HUES64 (cell line): ENCODE results near the gene ETV6.

Experiments used
- H3K27ac ChIP-seq: 2 replicates; pipeline ENCODE4 v1.7.0; 2013; ENCODE audit warnings: low read depth, low read length, inconsistent platforms
- H3K27me3 ChIP-seq: 2 replicates; pipeline ENCODE4 v1.6.1; 2013; ENCODE audit warnings: mild to moderate bottlenecking, low read length; ENCODE audit not compliant: insufficient read depth
- H3K36me3 ChIP-seq: 2 replicates; pipeline ENCODE4 v1.6.1; 2013; ENCODE audit warnings: mild to moderate bottlenecking, low read length; ENCODE audit not compliant: insufficient read depth
- H3K4me1 ChIP-seq: 2 replicates; pipeline ENCODE4 v1.6.1; 2013; ENCODE audit warnings: mild to moderate bottlenecking, low read length, moderate library complexity; ENCODE audit not compliant: insufficient read depth
- H3K4me3 ChIP-seq: 2 replicates; pipeline ENCODE4 v1.5.1; 2013; ENCODE audit warnings: mild to moderate bottlenecking, low read length, moderate library complexity
- H3K9ac ChIP-seq: 2 replicates; pipeline ENCODE4 v1.6.1; 2013; ENCODE audit warnings: mild to moderate bottlenecking, low read depth, low read length
- H3K9me3 ChIP-seq: 2 replicates; pipeline ENCODE4 v1.6.1; 2013; ENCODE audit warnings: low read depth, low read length; ENCODE audit not compliant: insufficient read depth
- WGBS: fragments of 150-250, 120-280 bp; methylation state at CpG from one replicate; pipeline ENCODE4 v1.1.7; 2013; ENCODE audit warnings: missing lambda C conversion rate; 5-methylcytosine and 5-hydroxymethylcytosine counted together

ETV6 gene

DNA sequence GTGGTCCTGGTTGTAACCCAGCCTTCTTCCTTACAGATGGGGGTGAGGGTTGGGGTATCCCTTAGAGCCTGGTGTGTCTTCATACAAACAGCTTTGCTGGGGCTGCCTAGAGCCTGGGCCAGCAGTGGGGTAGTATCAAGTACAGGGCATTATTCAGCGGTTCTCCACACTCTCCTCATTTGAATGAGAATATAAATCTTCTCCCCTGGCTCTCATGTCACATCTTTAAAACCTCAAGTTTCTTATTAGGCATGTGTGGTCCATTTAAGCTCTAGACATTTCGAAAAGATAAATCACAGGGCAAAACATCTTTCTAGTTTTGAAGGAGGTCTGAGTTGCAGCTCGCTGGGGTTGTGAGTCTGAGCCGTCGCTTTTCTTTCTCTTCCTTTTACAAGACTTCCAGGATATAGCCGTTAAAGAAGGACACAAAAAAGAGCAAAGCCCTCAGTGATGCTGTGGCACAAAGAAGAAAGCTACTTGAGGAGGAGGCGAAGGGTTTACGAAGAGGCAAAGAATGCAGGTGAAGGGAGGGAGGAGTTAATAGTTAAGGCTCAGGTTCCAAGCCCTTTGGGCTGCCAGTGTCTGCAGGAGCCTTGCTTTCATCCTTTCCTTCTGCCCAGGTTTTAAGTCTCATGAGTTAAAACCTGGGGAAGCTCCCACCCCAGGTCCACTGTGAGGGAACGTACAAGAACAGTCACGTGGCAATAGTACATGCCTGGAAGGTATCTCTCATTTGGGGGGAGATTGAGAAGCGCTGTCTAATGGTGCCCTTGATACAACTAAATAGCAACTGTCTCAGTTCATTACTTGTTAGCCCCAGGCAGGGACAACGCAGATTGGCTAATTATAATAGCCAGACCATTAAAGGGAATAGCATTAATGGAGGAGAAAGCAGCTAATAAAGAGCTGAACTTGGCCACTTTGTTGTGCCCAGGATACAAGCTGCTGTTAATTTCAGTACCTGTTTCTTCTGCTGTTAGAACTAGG lies 94.2 kb downstream of the ETV6 start:
- Histone ChIP-seq H3K9ac (no peak overlapping the region), H3K27me3 (no peaks in the 10 kb centered on the region), H3K4me1 (peaks cover 38% of the 10 kb centered on the region), H3K4me3 (no peak overlapping the region), H3K9me3 (no peaks in the 10 kb centered on the region), H3K36me3 (no peaks in the 10 kb centered on the region), H3K27ac (peak overlapping the region; percentile 46)
- 39% methylated on average over 12 of the region's 12 CpGs for WGBS

GRCh38 chr12:11744410-11744801 lies 94.9 kb downstream of the ETV6 start:
- Histone ChIP-seq H3K36me3 (no peaks in the 10 kb centered on the region), H3K4me1 (peaks cover 38% of the 10 kb centered on the region), H3K27me3 (no peaks in the 10 kb centered on the region), H3K4me3 (no peak overlapping the region), H3K9me3 (no peaks in the 10 kb centered on the region), H3K27ac (peak overlapping the region; percentile 46; the same call in 1 of the 2 replicates), H3K9ac (no peak overlapping the region)
- WGBS = 51% methylated on average over 3 of the region's 3 CpGs

- no peaks in the 10 kb centered on the region for H3K9me3 ChIP-seq
- no peak overlapping the region for H3K27ac ChIP-seq
- H3K9ac ChIP-seq = no peak overlapping the region
- H3K4me1 ChIP-seq = peaks cover 38% of the 10 kb centered on the region
- H3K4me3 ChIP-seq = no peak overlapping the region
- WGBS = 93% methylated on average over 5 of the region's 6 CpGs
- H3K36me3 ChIP-seq = no peaks in the 10 kb centered on the region
- no peaks in the 10 kb centered on the region for H3K27me3 ChIP-seq
Observed at GRCh38 chr12:11745113-11745512, 95.6 kb downstream of the ETV6 start.

DNA sequence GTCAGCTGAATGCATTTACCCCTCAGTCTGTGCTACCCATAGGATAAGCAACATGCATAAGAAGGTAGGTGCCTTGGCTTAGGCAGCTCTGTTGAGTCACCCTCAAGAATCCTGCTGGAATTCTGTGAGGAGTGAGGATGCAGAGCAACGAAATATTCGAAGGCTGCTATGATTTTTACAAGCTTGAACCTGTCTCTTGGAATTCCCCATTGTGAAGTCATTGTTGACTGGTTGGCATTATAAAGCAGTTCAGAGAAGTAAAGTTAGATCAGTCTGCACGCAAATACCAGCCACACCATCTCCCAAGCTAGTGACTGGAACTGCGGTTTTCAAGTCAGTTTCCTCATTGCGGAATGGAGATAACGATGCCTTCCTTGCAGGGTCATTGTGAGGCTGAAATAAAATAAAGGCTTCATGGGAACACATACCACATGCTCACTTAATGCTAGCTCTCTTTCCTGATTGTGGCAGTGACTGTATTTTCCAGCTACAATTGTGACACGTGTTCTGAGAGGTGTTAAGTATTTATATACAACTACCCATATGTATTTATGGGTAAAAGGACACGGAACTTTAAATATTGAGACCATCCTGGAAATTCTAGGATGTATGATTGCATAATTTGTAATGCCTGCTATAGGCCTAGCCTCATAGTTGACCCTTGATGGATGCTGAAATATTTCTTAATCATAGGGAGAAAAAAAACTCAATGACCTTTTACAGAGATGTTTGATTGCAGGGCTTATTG lies 96.7 kb downstream of the ETV6 start:
- no peak overlapping the region for H3K9ac ChIP-seq
- no peak overlapping the region for H3K27ac ChIP-seq
- H3K27me3 ChIP-seq = no peaks in the 10 kb centered on the region
- H3K36me3 ChIP-seq = no peaks in the 10 kb centered on the region
- H3K4me3 ChIP-seq = no peak overlapping the region
- H3K4me1 ChIP-seq = peaks cover 38% of the 10 kb centered on the region
- no peaks in the 10 kb centered on the region for H3K9me3 ChIP-seq
- 87% methylated on average over 7 of the region's 8 CpGs for WGBS

GRCh38 chr12:11746940-11747716 lies 97.7 kb downstream of the ETV6 start:
- no peak overlapping the region for H3K27ac ChIP-seq
- no peak overlapping the region for H3K9ac ChIP-seq
- H3K9me3 ChIP-seq = no peaks in the 10 kb centered on the region
- peaks cover 39% of the 10 kb centered on the region for H3K4me1 ChIP-seq
- H3K4me3 ChIP-seq = no peak overlapping the region
- no peaks in the 10 kb centered on the region for H3K27me3 ChIP-seq
- WGBS = 94% methylated on average over 7 of the region's 7 CpGs
- H3K36me3 ChIP-seq = no peaks in the 10 kb centered on the region

- Histone ChIP-seq H3K27me3 (no peaks in the 10 kb centered on the region), H3K4me1 (peaks cover 41% of the 10 kb centered on the region), H3K4me3 (no peak overlapping the region), H3K36me3 (no peaks in the 10 kb centered on the region), H3K9me3 (no peaks in the 10 kb centered on the region), H3K27ac (no peak overlapping the region), H3K9ac (no peak overlapping the region)
- 90% methylated on average over 3 of the region's 3 CpGs for whole genome bisulfite sequencing
Observed at GRCh38 chr12:11747969-11748368, 98.5 kb downstream of the ETV6 start.

GRCh38 chr12:11748903-11749302 lies 99.4 kb downstream of the ETV6 start:
- no peak overlapping the region for H3K9ac ChIP-seq
- H3K9me3 ChIP-seq = no peaks in the 10 kb centered on the region
- 97% methylated on average over 6 of the region's 6 CpGs for WGBS
- peaks cover 36% of the 10 kb centered on the region for H3K4me1 ChIP-seq
- no peak overlapping the region for H3K4me3 ChIP-seq
- H3K27ac ChIP-seq = no peak overlapping the region
- no peaks in the 10 kb centered on the region for H3K27me3 ChIP-seq
- peaks cover 3% of the 10 kb centered on the region; the same call in 1 of the 2 replicates for H3K36me3 ChIP-seq

GRCh38 chr12:11749943-11750690 lies 100.6 kb downstream of the ETV6 start:
- peaks cover 5% of the 10 kb centered on the region; the same call in 1 of the 2 replicates for H3K36me3 ChIP-seq
- H3K4me1 ChIP-seq = peaks cover 26% of the 10 kb centered on the region
- no peaks in the 10 kb centered on the region for H3K27me3 ChIP-seq
- 96% methylated on average over 11 of the region's 11 CpGs for WGBS
- no peak overlapping the region for H3K4me3 ChIP-seq
- no peak overlapping the region for H3K27ac ChIP-seq
- H3K9ac ChIP-seq = no peak overlapping the region
- H3K9me3 ChIP-seq = no peaks in the 10 kb centered on the region

- Histone ChIP-seq H3K9ac (no peak overlapping the region), H3K4me1 (peaks cover 26% of the 10 kb centered on the region), H3K4me3 (no peak overlapping the region), H3K27ac (no peak overlapping the region), H3K9me3 (no peaks in the 10 kb centered on the region), H3K36me3 (peaks cover 5% of the 10 kb centered on the region), H3K27me3 (no peaks in the 10 kb centered on the region)
- 88% methylated on average over 21 of the region's 21 CpGs for WGBS
Observed at GRCh38 chr12:11752403-11753149, 103.1 kb downstream of the ETV6 start.

GRCh38 chr12:11753150-11753499 lies 103.7 kb downstream of the ETV6 start:
- Histone ChIP-seq H3K9ac (no peak overlapping the region), H3K4me3 (no peak overlapping the region), H3K4me1 (peaks cover 26% of the 10 kb centered on the region), H3K27ac (no peak overlapping the region), H3K27me3 (no peaks in the 10 kb centered on the region), H3K9me3 (no peaks in the 10 kb centered on the region), H3K36me3 (peaks cover 5% of the 10 kb centered on the region)
- WGBS = 66% methylated on average over 2 of the region's 2 CpGs
